ENCODE results near the gene NOS1.

NOS1 gene

GRCh38 chr12:117171499-117172162 is 189.8 kb downstream of the NOS1 start:
- no peak for DNase-seq (ENCODE audit: low spot score)

- no peak for DNase-seq (ENCODE audit: low spot score)
Measured at GRCh38 chr12:117169548-117169947, 191.9 kb downstream of the NOS1 start.

GRCh38 chr12:117168976-117169375 is 192.4 kb downstream of the NOS1 start:
- no peak for DNase-seq (ENCODE audit: low spot score)

DNA sequence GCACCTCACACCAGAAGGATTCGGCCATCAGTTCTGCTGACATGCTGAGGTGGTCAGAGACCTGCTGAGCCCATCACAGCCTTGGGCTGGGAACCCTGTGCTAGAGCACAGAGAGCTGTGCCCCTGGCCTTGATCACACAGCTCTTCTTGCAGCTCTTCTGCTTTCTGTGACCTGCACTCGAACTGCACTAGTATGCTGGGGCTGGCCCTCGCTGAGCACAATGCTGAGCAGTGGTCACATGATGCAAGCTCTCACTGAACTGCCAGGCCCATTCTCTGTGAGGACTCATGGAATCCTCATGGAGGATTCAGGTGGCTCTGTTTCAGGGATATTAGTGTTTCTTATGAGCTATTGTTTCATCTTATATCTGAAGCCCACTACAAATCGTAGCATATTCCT is 193.7 kb downstream of the NOS1 start:
- DNase-seq (ENCODE audit: low spot score) = no peak

DNA sequence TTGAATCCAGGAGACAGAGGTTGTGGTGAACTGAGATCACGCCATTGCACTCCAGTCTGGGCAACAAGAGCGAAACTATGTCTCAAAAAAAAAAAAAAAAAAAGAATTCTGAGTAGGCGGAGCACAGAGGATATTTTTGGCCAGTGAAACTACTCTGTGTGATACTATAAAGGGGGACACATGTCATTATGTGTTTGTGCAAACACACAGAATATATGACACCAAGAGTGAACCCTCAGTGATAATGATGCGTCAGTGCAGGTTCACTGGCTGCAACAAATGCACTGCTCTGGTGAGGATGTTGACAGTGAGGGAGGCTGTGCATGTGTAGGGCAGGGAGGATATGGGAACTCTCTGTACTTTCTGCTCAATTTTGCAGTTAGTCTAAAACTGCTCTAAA is 195.3 kb downstream of the NOS1 start:
- DNase-seq (ENCODE audit: low spot score) = no peak

GRCh38 chr12:117165342-117165741 is 196.1 kb downstream of the NOS1 start:
- DNase-seq (ENCODE audit: low spot score) = no peak

DNA sequence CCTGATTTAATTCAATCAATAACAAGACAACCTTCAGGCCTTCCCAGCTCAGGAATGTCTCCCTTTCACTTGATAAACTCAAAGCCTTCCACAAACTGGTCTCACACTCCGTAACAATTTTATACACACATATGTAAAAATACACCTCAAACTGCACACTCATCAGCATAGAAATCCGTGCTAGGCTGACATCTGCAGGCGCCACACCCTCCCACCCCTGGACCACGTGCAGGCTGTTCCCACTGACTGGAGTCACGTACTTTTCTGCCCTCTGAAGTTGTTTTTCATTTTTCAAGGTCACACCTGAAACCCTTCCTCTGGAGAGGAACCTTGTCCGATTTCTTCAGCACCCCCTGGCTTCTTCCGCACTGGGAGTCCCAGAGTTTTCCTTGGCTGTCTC is 198.8 kb downstream of the NOS1 start:
- no peak for DNase-seq (ENCODE audit: low spot score)

- DNase-seq (ENCODE audit: low spot score) = no peak
Measured at GRCh38 chr12:117162167-117162539, 199.3 kb downstream of the NOS1 start.

- DNase-seq (ENCODE audit: low spot score) = no peak
Measured at GRCh38 chr12:117161460-117162166, 199.8 kb downstream of the NOS1 start.

DNA sequence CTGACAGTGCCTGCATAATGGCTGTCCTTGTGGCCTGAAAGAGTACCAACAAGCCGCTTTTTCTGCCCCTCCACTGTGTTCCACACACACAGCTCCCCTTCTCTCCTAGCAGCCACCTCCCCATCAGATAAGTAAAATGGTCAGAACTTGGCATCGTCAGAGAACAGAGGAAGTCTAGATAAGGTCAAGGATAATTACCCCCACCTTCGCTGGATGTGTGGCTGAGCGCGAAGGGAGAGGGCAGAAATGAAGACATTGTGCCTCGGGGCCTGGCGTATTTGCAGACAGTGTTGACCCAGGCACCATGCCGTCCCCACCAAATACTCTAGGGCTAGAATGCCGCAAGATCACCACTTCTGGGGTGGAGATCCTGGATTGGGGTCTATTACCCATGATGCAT is 201.8 kb downstream of the NOS1 start:
- no peak for DNase-seq (ENCODE audit: low spot score)

GRCh38 chr12:117158911-117159553 is 202.4 kb downstream of the NOS1 start:
- no peak for DNase-seq (ENCODE audit: low spot score)

Measured in AG08396 (cell line).